ENCODE results near the gene PRTN3.

- no peak for TF ChIP-seq CTCF (IDR thresholded peaks at IDR 0.05)
- TF ChIP-seq POLR2AphosphoS5 (IDR thresholded peaks at IDR 0.05), result no peak
- no peak for TF ChIP-seq EP300 (IDR thresholded peaks at IDR 0.05)
- no peak for TF ChIP-seq POLR2A (IDR thresholded peaks at IDR 0.05)
These were observed 26.4 kb upstream of the PRTN3 start for GRCh38 chr19:814152-815078.

All from suprapubic skin (tissue), 4 donors.